Spleen (tissue), 11 donors: ENCODE data around the gene BLM. TPM values are rescaled to one million over a fixed set of nuclear protein-coding genes. Genes with fewer than 3 reads are reported as not detected.

Experiments used
- DNase-seq: peaks from one replicate; pipeline ENCODE4 v3.0.0-alpha.2; 2020
- H3K27ac ChIP-seq, 8 donors: fragments of 200-600 bp; sonication (generic) in 7 of 8; 1 replicate in 4 of 8; 2 replicates in 4 of 8; pipeline versions ENCODE4 v1.5.0 to v1.8.0; 2016 to 2021; ENCODE audit warnings: inconsistent platforms in 4 of 8, mild to moderate bottlenecking in 4 of 8, moderate library complexity in 1 of 8
- H3K27me3 ChIP-seq, 7 donors: fragments of 200-600 bp; sonication (generic) in 6 of 7; replicated peaks in 1 of 7; 1 replicate in 4 of 7; 2 replicates in 3 of 7; pipeline versions ENCODE4 v1.5.0 to v1.8.0; 2016 to 2021; ENCODE audit warnings: inconsistent platforms in 3 of 7, mild to moderate bottlenecking in 1 of 7
- H3K36me3 ChIP-seq, 6 donors: fragments of 200-600 bp; sonication (generic) in 5 of 6; 1 replicate in 4 of 6; 2 replicates in 2 of 6; pipeline versions ENCODE4 v1.5.0 to v1.8.0; 2016 to 2021; ENCODE audit warnings: inconsistent platforms in 2 of 6
- H3K4me1 ChIP-seq, 6 donors: fragments of 200-600 bp; sonication (generic) in 5 of 6; 1 replicate in 3 of 6; 2 replicates in 3 of 6; pipeline versions ENCODE4 v1.5.0 to v1.8.0; 2016 to 2021; ENCODE audit warnings: inconsistent platforms in 3 of 6
- H3K4me3 ChIP-seq, 8 donors: fragments of 200-600 bp; sonication (generic) in 7 of 8; 1 replicate in 4 of 8; 2 replicates in 4 of 8; pipeline versions ENCODE4 v1.5.0 to v1.8.0; 2016 to 2021; ENCODE audit warnings: inconsistent platforms in 4 of 8, mild to moderate bottlenecking in 4 of 8, moderate library complexity in 2 of 8
- H3K9me3 ChIP-seq, 8 donors: fragments of 200-600 bp; sonication (generic) in 7 of 8; 1 replicate in 4 of 8; 2 replicates in 4 of 8; pipeline versions ENCODE4 v1.5.0 to v1.8.0; 2016 to 2021; ENCODE audit warnings: inconsistent platforms in 4 of 8
- POLR2A ChIP-seq, 3 donors: fragments of 450-650 bp; IDR thresholded peaks; one replicate each; pipeline ENCODE4 v1.5.1; 2017; ENCODE audit warnings: antibody characterized with exemption in 3 of 3, mild to moderate bottlenecking in 1 of 3
- POLR2AphosphoS5 ChIP-seq, 3 donors: sonication (generic); formaldehyde crosslinking; IDR thresholded peaks; one replicate each; pipeline ENCODE4 v1.5.1; 2017; ENCODE audit warnings: antibody characterized with exemption in 3 of 3
- WGBS, 5 donors: extraction: QIAGEN DNeasy Blood & Tissue Kit in 3 of 5; methylation state at CpG; one replicate each; pipeline versions ENCODE4 v1.1.5 to v1.1.7; 2013 to 2018; 5-methylcytosine and 5-hydroxymethylcytosine counted together
- intact Hi-C: fragments of 100-400 bp; cut with DNase I; formaldehyde crosslinking; loops from one replicate; pipeline ENCODE4 v1.15.0; 2023; ENCODE audit warnings: low total_unique reads
- polyA plus RNA-seq, 3 donors: library from polyadenylated mRNA; stranded (reverse); fragments of 200-250 nt; gene quantifications; one replicate each; pipeline ENCODE4 v1.2.1, GENCODE V29; 2013
- total RNA-seq, 7 donors: library from RNA; depleted of rRNA in 3 of 7; stranded (reverse); fragments of >200 nt in 3 of 7; fragmentation: NEBNext Ultra II Directional in 4 of 7; extraction: Animal tissue kit (Norgen Biotek cat#: 25700) in 4 of 7; gene quantifications; one replicate each; pipeline versions ENCODE4 v1.1.0 to v1.2.1, GENCODE V29; 2016 to 2021
- TF ChIP-seq, protein P1 (sequence below), 11 experiments: fragments of 200-600 bp in 7 of 11; fragments of 450-650 bp in 4 of 11; sonication (generic) in 4 of 11; IDR thresholded peaks in 8 of 11; conservative IDR thresholded peaks in 3 of 11; 1 replicate in 7 of 11; 2 replicates in 4 of 11; pipeline versions ENCODE4 v1.4.0 to v1.8.0; 2016 to 2021; ENCODE audit warnings: antibody characterized with exemption in 11 of 11, inconsistent platforms in 4 of 11, mild to moderate bottlenecking in 1 of 11
- donor health status: healthy with polysubstance abuse.
- donor health status: DM: no; HTN: no; CAD: no; lungs with moderate emphysema.
- donor health status: DM: no; HTN: no; CAD: no.
- donor health status: Bipolar disorder and iron deficiency.
- donor health status: healthy.
- donor health status: DM: no; HTN: no; CAD: no.
- donor health status: DM: yes; HTN: yes; CAD: no.

Gene BLM
- total and polyA plus RNA-seq, 10 donors, result 5.8 to 12.0 (median 7.3) TPM

DNA sequence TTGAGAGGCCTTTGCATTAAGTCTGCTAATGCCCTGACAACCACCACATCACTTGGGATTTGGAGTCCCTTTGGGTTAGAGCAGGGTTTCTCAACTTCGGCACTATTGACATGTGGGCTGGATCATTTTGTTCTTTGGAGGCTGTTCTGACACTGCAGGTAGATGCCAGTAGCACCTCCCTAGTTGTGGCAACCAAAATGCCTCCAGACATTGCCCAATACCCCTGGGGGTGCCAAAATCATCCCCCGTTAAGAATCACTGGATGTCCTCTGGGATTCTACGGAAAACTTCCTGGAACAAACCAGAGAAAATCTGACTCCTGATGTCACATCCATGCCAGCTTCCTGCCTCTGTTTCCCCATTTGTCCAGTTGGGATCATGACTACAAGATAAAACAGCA lies 37.2 kb upstream of the BLM start:
- no peak for DNase-seq
- Histone ChIP-seq H3K9me3 (no peaks in the 10 kb centered on the region), H3K4me3 (no peak overlapping the region), H3K36me3 (no peaks in the 10 kb centered on the region), H3K4me1 (peaks cover 0 to 13% (median 0%) of the 10 kb centered on the region in 6 donors), H3K27ac (no peak overlapping the region), H3K27me3 (no peaks in the 10 kb centered on the region)
- 88 to 99% (median 93%) methylated on average over 3 of the region's 3 CpGs for WGBS, 5 donors
- TF ChIP-seq POLR2AphosphoS5 (IDR thresholded peaks at IDR 0.05) (no peak), POLR2A (IDR thresholded peaks at IDR 0.05) (no peak)
- TF ChIP-seq, protein P1, sequence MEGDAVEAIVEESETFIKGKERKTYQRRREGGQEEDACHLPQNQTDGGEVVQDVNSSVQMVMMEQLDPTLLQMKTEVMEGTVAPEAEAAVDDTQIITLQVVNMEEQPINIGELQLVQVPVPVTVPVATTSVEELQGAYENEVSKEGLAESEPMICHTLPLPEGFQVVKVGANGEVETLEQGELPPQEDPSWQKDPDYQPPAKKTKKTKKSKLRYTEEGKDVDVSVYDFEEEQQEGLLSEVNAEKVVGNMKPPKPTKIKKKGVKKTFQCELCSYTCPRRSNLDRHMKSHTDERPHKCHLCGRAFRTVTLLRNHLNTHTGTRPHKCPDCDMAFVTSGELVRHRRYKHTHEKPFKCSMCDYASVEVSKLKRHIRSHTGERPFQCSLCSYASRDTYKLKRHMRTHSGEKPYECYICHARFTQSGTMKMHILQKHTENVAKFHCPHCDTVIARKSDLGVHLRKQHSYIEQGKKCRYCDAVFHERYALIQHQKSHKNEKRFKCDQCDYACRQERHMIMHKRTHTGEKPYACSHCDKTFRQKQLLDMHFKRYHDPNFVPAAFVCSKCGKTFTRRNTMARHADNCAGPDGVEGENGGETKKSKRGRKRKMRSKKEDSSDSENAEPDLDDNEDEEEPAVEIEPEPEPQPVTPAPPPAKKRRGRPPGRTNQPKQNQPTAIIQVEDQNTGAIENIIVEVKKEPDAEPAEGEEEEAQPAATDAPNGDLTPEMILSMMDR (IDR thresholded peaks at IDR 0.05 in 8 of 11, conservative IDR thresholded peaks at IDR 0.05 in 3 of 11), result no peak
- intact Hi-C loops, result no loop called here

- no peak for TF ChIP-seq POLR2AphosphoS5 (IDR thresholded peaks at IDR 0.05)
- TF ChIP-seq POLR2A (IDR thresholded peaks at IDR 0.05), result no peak
- TF ChIP-seq, protein P1 (IDR thresholded peaks at IDR 0.05 in 8 of 11, conservative IDR thresholded peaks at IDR 0.05 in 3 of 11), result no peak
- H3K27ac ChIP-seq, result no peak overlapping the region
- DNase-seq, result no peak
- H3K9me3 ChIP-seq, result no peaks in the 10 kb centered on the region
- 82 to 95% (median 86%) methylated on average over 6 of the region's 6 CpGs for WGBS, 5 donors
- H3K4me3 ChIP-seq, result no peak overlapping the region
- peaks cover 0 to 17% (median 4%) of the 10 kb centered on the region in 6 donors for H3K4me1 ChIP-seq
- intact Hi-C loops, result no loop called here
- no peaks in the 10 kb centered on the region for H3K36me3 ChIP-seq
- H3K27me3 ChIP-seq, result no peaks in the 10 kb centered on the region
These were observed 36.7 kb upstream of the BLM start for GRCh38 chr15:90680371-90680935.

DNA sequence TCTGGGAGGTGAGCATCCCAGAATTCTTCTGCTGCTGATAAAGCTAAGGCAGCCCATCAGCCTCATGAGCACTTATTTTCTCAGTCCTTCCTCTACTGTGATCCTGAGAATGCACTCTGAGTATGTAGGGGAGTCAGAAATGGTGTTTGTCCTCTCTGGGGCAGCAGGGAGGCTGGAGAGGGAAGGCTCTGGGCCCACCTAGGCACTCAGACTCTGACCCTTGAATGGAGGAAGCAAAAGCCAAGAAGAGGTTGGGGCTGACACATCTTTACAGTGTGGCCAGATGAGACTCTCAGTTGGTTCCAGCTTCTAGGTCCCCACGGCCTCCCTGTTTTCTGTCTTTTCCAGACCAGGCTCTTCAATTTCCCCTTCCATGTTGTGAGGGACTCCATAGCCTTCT lies 36.1 kb upstream of the BLM start:
- Histone ChIP-seq H3K27ac (no peak overlapping the region), H3K9me3 (no peaks in the 10 kb centered on the region), H3K4me1 (peaks cover 2 to 23% (median 10%) of the 10 kb centered on the region in 6 donors), H3K27me3 (no peaks in the 10 kb centered on the region), H3K36me3 (no peaks in the 10 kb centered on the region), H3K4me3 (no peak overlapping the region)
- intact Hi-C loops, result no loop called here
- WGBS, 5 donors, result 83 to 100% (median 100%) methylated on average over 1 of the region's 1 CpG
- no peak for DNase-seq
- TF ChIP-seq POLR2AphosphoS5 (IDR thresholded peaks at IDR 0.05) (no peak), POLR2A (IDR thresholded peaks at IDR 0.05) (no peak)
- TF ChIP-seq, protein P1 (IDR thresholded peaks at IDR 0.05 in 8 of 11, conservative IDR thresholded peaks at IDR 0.05 in 3 of 11), result no peak

DNA sequence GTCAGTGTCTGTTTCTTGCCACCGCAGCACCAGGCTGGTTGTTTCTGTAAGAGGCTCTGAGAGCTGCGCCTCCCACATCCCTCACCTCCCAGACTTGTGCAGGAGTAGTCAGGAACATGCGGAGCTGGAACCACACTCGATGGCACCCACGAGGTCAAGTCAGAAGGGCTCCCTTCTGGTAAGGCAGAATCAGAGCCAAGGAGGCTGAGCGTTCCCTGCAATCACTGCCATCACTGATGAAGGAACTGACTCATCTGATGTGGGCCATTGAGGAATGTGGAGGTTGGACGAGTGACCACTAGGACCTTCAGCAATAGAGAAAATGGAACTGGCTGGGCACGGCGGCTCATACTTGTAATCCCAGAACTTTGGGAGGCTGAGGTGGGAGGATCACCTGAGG lies 35.7 kb upstream of the BLM start:
- no peaks in the 10 kb centered on the region for H3K9me3 ChIP-seq
- no peak for DNase-seq
- no peaks in the 10 kb centered on the region for H3K27me3 ChIP-seq
- peaks cover 6 to 27% (median 14%) of the 10 kb centered on the region in 6 donors for H3K4me1 ChIP-seq
- no peaks in the 10 kb centered on the region for H3K36me3 ChIP-seq
- TF ChIP-seq POLR2AphosphoS5 (IDR thresholded peaks at IDR 0.05) (no peak), POLR2A (IDR thresholded peaks at IDR 0.05) (no peak)
- TF ChIP-seq, protein P1 (IDR thresholded peaks at IDR 0.05 in 8 of 11, conservative IDR thresholded peaks at IDR 0.05 in 3 of 11), result no peak
- H3K4me3 ChIP-seq, result no peak overlapping the region
- WGBS, 5 donors, result 86 to 96% (median 90%) methylated on average over 9 of the region's 9 CpGs
- intact Hi-C loops, result no loop called here
- no peak overlapping the region for H3K27ac ChIP-seq
